RWPE2 (cell line): ENCODE data around the gene SERPINB1.

ENCODE experiments used
- ATAC-seq: fragments of 200-7000 bp; cut with Tn5 transposase; 3 replicates; pipeline ENCODE4 v1.9.1; 2021; ENCODE audit warnings: low read depth
- DNase-seq: peaks from one replicate; pipeline ENCODE4 v3.0.0-alpha.2; 2020; ENCODE audit warnings: low spot score
- H3K27ac ChIP-seq: fragments of 450-650 bp; 2 replicates; pipeline ENCODE4 v1.5.1; 2017; ENCODE audit warnings: mild to moderate bottlenecking; ENCODE audit not compliant: poor library complexity, severe bottlenecking
- H3K27me3 ChIP-seq: fragments of 250-450 bp; sonication (Bioruptor Pico); 2 replicates; pipeline ENCODE4 v1.5.1; 2021; ENCODE audit warnings: mild to moderate bottlenecking, moderate library complexity; ENCODE audit not compliant: insufficient read depth, poor library complexity, severe bottlenecking
- H3K36me3 ChIP-seq: fragments of 250-450 bp; sonication (Bioruptor Pico); 2 replicates; pipeline ENCODE4 v1.5.1; 2020; ENCODE audit warnings: low read depth, mild to moderate bottlenecking, moderate library complexity
- H3K4me1 ChIP-seq: fragments of 250-450 bp; sonication (Bioruptor Pico); 2 replicates; pipeline ENCODE4 v1.5.1; 2021; ENCODE audit warnings: mild to moderate bottlenecking, moderate library complexity; ENCODE audit not compliant: insufficient read depth, poor library complexity, severe bottlenecking
- H3K4me3 ChIP-seq: fragments of 250-450 bp; sonication (Bioruptor Pico); 2 replicates; pipeline ENCODE4 v1.5.1; 2021; ENCODE audit warnings: mild to moderate bottlenecking, moderate library complexity; ENCODE audit not compliant: severe bottlenecking
- H3K9me3 ChIP-seq: fragments of 250-450 bp; sonication (Bioruptor Pico); 2 replicates; pipeline ENCODE4 v1.5.1; 2021; ENCODE audit warnings: mild to moderate bottlenecking, moderate library complexity; ENCODE audit not compliant: severe bottlenecking
- TF ChIP-seq, protein P1 (sequence below): fragments of 450-650 bp; IDR thresholded peaks from one replicate; pipeline ENCODE4 v1.5.1; 2017; ENCODE audit warnings: mild to moderate bottlenecking, moderate library complexity; ENCODE audit not compliant: poor library complexity, severe bottlenecking

The SERPINB1 gene

DNA sequence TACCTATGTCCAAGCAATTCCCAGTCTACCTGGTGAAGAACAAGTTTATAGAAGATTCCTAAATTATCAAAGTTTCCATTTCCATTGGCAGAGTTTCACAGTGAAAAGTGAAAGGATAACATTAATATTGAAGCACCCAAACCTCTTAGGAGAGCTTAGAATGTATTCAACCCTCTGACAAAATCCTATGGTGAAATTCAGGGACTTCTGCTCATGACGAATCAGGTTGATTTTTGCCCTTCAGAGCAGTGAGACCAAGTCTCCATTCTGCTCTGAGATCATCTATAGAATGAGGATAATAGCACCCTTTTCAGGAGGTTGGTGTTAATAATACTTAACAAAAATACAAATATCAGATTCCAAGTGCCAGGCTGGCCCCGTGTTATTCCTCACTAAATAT lies 15.5 kb downstream of the SERPINB1 start:
- no peaks in the 10 kb centered on the region for H3K27me3 ChIP-seq
- TF ChIP-seq, protein P1, sequence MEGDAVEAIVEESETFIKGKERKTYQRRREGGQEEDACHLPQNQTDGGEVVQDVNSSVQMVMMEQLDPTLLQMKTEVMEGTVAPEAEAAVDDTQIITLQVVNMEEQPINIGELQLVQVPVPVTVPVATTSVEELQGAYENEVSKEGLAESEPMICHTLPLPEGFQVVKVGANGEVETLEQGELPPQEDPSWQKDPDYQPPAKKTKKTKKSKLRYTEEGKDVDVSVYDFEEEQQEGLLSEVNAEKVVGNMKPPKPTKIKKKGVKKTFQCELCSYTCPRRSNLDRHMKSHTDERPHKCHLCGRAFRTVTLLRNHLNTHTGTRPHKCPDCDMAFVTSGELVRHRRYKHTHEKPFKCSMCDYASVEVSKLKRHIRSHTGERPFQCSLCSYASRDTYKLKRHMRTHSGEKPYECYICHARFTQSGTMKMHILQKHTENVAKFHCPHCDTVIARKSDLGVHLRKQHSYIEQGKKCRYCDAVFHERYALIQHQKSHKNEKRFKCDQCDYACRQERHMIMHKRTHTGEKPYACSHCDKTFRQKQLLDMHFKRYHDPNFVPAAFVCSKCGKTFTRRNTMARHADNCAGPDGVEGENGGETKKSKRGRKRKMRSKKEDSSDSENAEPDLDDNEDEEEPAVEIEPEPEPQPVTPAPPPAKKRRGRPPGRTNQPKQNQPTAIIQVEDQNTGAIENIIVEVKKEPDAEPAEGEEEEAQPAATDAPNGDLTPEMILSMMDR: no peak
- no peak overlapping the region for H3K27ac ChIP-seq
- H3K36me3 ChIP-seq: no peaks in the 10 kb centered on the region
- no peak for DNase-seq
- ATAC-seq: no peak
- no peak overlapping the region for H3K4me3 ChIP-seq
- H3K4me1 ChIP-seq: peaks cover 7% of the 10 kb centered on the region
- H3K9me3 ChIP-seq: no peaks in the 10 kb centered on the region

- H3K4me1 ChIP-seq: peaks cover 18% of the 10 kb centered on the region
- H3K36me3 ChIP-seq: no peaks in the 10 kb centered on the region
- TF ChIP-seq, protein P1: no peak
- H3K27ac ChIP-seq: no peak overlapping the region
- H3K9me3 ChIP-seq: no peaks in the 10 kb centered on the region
- no peaks in the 10 kb centered on the region for H3K27me3 ChIP-seq
- no peak overlapping the region for H3K4me3 ChIP-seq
- DNase-seq (no peak), ATAC-seq (peak; percentile 84)
Observed at GRCh38 chr6:2823104-2823850, 18.4 kb downstream of the SERPINB1 start.

DNA sequence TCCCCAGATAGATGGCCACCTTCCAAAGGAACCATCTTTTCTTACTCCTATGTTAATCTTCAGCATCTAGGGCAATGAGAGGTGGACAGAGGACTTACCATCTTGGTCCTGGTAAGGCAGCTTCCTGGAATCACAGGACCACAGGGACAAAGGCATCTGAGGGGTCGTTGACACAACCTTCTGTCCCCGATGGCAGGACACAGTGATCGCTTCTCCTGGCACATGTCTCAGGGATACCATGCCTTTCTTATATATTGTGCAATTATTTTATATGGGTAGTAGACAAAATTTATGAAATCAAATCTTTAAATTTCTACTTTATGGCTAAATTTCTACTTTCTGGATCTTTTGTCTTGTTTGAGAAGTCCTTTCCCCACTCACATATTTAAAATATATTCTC lies 20.1 kb downstream of the SERPINB1 start:
- ATAC-seq (no peak), DNase-seq (no peak)
- H3K27ac ChIP-seq: no peak overlapping the region
- no peaks in the 10 kb centered on the region for H3K27me3 ChIP-seq
- H3K9me3 ChIP-seq: peaks cover 6% of the 10 kb centered on the region
- peaks cover 34% of the 10 kb centered on the region for H3K4me1 ChIP-seq
- TF ChIP-seq, protein P1: no peak
- H3K36me3 ChIP-seq: no peaks in the 10 kb centered on the region
- no peak overlapping the region for H3K4me3 ChIP-seq

GRCh38 chr6:2820415-2820814 lies 21.2 kb downstream of the SERPINB1 start:
- DNase-seq: no peak
- TF ChIP-seq, protein P1: no peak
- Histone ChIP-seq H3K9me3 (peaks cover 7% of the 10 kb centered on the region), H3K4me3 (no peak overlapping the region), H3K27me3 (no peaks in the 10 kb centered on the region), H3K27ac (no peak overlapping the region), H3K36me3 (no peaks in the 10 kb centered on the region), H3K4me1 (peaks cover 34% of the 10 kb centered on the region)
- no peak for ATAC-seq

DNA sequence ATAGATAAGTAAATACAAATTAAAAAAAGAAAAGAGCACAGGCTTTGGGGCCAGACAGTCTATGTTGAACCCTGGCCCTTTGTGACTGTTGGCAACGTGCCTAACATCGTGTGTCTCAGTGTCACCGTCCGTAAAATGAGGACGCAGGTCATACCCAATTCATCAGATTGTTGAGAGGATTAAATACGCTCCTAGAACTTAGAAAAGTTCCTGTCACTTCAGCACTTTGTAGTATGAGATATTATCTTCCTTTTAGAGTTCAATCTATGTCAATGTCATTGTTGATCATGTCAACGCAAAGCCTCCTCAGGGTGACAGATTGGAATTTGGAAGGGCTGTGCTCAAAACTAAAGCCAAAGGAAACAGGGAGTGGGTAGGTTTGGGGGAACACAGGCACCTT lies 21.7 kb downstream of the SERPINB1 start:
- Histone ChIP-seq H3K27me3 (no peaks in the 10 kb centered on the region), H3K4me3 (no peak overlapping the region), H3K27ac (no peak overlapping the region), H3K9me3 (peaks cover 7% of the 10 kb centered on the region), H3K4me1 (peaks cover 34% of the 10 kb centered on the region), H3K36me3 (no peaks in the 10 kb centered on the region)
- ATAC-seq (no peak), DNase-seq (no peak)
- TF ChIP-seq, protein P1: no peak
